ENCODE results near the gene GTPBP2.
A peak's percentile ranks its signal among the peaks of the same experiment; 100 is the strongest.
"Not testable (repeated sequence)": the region's sequence is repeated elsewhere in the genome, so short reads cannot be mapped to it uniquely, and the experiment has no call there.

The GTPBP2 gene

GRCh38 chr6:43635387-43636307, 6.6 kb upstream of the GTPBP2 start, which contains the start of gene MAD2L1BP:
MAD2L1BP (plus strand) TSS chr6:43635840; CDS start chr6:43635876, 36 bp downstream.
- H3K4me3 ChIP-seq (ENCODE audit: low read length), result peak within 1 kb of the TSS; percentile 96
- TF ChIP-seq, protein P1, sequence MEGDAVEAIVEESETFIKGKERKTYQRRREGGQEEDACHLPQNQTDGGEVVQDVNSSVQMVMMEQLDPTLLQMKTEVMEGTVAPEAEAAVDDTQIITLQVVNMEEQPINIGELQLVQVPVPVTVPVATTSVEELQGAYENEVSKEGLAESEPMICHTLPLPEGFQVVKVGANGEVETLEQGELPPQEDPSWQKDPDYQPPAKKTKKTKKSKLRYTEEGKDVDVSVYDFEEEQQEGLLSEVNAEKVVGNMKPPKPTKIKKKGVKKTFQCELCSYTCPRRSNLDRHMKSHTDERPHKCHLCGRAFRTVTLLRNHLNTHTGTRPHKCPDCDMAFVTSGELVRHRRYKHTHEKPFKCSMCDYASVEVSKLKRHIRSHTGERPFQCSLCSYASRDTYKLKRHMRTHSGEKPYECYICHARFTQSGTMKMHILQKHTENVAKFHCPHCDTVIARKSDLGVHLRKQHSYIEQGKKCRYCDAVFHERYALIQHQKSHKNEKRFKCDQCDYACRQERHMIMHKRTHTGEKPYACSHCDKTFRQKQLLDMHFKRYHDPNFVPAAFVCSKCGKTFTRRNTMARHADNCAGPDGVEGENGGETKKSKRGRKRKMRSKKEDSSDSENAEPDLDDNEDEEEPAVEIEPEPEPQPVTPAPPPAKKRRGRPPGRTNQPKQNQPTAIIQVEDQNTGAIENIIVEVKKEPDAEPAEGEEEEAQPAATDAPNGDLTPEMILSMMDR (conservative IDR thresholded peaks at IDR 0.05; ENCODE audit: low read depth, low read length), result no peak
- no peak for DNase-seq (ENCODE audit: low read depth)

DNA sequence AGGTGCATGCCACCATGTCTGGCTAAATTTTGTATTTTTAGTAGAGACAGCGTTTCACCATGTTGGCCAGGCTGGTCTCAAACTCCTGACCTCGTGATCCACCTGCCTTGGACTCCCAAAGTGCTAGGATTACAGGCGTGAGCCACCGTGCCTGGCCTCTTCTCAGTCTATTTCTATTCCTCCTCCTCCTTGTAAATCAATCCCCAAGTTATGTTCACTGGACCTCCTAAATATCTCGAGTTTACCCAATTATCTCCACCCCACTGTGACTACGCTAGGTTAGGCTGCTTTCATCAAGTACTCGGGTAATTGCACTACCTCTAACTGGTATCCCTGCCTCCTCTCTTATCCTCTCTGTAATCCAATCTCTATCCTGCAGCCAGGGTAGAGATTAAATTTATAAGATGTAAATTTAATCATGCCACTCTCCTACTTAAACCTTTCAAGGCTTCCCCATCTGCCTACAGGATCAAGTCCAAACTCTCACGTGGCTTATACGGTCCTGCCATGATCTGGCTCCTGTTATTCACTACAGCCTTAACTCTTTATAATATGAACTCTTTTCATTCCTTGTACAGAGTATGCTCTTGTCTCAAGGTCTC, 5.7 kb upstream of the GTPBP2 start:
- TF ChIP-seq, protein P1 (conservative IDR thresholded peaks at IDR 0.05; ENCODE audit: low read depth, low read length), result no peak
- no peak overlapping the region for H3K4me3 ChIP-seq (ENCODE audit: low read length)

GRCh38 chr6:43633002-43633401, 3.9 kb upstream of the GTPBP2 start:
- not testable (repeated sequence) for DNase-seq (ENCODE audit: low read depth); H3K4me3 ChIP-seq (ENCODE audit: low read length)

More for the DNA sequence above, 5.7 kb upstream of the GTPBP2 start:
- DNase-seq (ENCODE audit: low read depth), result no peak

DNA sequence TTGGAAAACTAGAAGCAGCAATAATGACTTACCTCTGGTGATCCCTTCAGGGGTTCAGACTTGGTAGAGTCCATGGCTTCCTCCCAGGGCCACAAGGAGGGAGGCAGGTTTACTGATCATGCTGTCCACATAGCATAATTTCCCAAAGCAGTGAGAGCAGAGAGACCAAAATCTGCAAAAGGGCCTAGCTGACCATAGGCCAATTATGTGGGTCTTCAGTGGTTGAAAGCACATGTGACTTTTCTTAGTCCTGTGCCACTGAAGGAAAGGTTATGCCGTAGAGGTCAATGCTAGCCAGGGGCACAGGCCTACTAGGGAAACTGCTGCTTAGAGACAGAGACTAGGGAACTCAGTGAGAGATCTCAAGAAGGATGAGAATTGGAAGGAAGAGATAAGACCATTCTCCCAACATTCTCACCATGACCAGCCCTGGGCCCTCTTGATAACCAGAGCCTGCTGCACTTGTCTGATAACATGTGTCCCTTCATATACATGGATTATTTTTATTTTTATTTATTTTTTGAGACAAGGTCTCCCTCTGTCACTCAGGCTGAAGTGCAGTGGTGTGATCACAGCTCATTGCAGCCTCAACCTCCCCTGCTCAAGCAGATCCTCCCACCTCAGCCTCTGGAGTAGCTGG, 2.0 kb upstream of the GTPBP2 start:
- TF ChIP-seq, protein P1 (conservative IDR thresholded peaks at IDR 0.05; ENCODE audit: low read depth, low read length), result no peak
- DNase-seq (ENCODE audit: low read depth), result no peak
- no peak overlapping the region for H3K4me3 ChIP-seq (ENCODE audit: low read length)

- DNase-seq (ENCODE audit: low read depth), result peak; percentile 95
- TF ChIP-seq, protein P1 (conservative IDR thresholded peaks at IDR 0.05; ENCODE audit: low read depth, low read length), result no peak
- H3K4me3 ChIP-seq (ENCODE audit: low read length), result peak overlapping the region; percentile 95
Observed at GRCh38 chr6:43629505-43630300, 639 bp upstream of the GTPBP2 start.

DNA sequence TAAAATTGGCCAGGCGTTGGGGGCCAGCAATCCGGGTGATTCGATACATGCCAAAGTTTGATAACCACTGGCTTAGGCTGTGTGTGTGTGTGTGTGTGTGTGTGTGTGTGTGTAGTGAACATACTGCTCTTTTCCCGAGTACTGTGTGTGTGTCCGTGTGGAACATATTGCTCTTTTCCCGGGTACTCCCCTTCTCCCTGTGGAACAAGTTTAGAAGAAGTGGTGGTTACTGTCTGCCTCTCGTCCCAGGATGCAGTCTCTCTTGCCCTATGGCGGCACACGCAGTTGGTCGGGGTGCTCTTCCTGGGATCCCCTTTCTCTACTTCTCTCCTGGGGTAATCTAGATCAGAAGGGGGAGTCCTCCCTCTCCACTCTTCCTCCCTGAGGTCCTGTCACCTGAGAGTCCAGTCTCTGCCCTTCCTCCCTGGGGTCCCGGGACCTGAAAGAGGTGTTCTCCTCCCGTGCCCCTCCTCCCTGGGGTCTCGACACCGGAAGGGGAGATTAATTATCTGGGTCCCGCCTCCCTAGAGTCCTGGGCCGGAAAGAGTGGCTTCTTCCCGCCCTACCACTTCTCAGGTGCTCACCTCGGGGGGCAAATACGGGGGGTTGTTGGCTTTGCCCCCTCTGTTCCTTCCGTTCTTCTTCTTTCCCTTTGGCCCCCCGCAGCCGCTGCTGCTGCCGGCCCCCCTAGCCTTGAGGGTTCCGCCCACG, 516 bp downstream of the GTPBP2 start:
- no peak for DNase-seq (ENCODE audit: low read depth)
- TF ChIP-seq, protein P1 (conservative IDR thresholded peaks at IDR 0.05; ENCODE audit: low read depth, low read length), result no peak
- peak overlapping the region; percentile 95 for H3K4me3 ChIP-seq (ENCODE audit: low read length)

Measured in retinal pigment epithelial cell (primary cell).